Activated CD4-positive, alpha-beta T cell treated with anti-CD3 and anti-CD28 coated beads, Interleukin-2, amount 50 U/mL, for 1 hour (primary cell): ENCODE measurements around the gene MPHOSPH9.
"Not testable (repeated sequence)": the region's sequence is repeated elsewhere in the genome, so short reads cannot be mapped to it uniquely, and the experiment has no call there.

Source experiments
- DNase-seq: peaks from one replicate; pipeline ENCODE4 v3.0.0-alpha.2; 2020

Gene MPHOSPH9

GRCh38 chr12:123258593-123258992, 25.7 kb upstream of the MPHOSPH9 start:
- DNase-seq: no peak

GRCh38 chr12:123254853-123255446, 22.0 kb upstream of the MPHOSPH9 start:
- no peak for DNase-seq

GRCh38 chr12:123253641-123254459, 20.9 kb upstream of the MPHOSPH9 start:
- no peak for DNase-seq

DNA sequence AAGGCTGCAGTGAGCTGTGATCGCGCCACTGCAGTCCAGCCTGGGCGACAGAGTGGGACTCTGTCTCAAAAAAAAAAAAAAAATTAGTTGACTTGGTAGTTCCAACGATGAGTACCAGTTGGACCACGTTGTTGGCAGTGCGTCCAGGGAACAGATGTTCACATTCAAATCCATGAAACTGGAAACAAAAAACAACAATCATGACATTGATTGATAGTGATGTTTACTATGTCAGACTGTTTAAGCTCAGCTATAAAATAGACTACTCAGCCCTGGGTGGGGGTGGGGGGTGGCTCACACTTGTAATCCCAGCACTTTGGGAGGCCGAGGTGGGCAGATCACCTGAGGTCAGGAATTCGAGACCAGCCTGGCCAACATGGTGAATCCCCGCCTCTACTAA, 19.4 kb upstream of the MPHOSPH9 start:
- DNase-seq: not testable (repeated sequence)

DNA sequence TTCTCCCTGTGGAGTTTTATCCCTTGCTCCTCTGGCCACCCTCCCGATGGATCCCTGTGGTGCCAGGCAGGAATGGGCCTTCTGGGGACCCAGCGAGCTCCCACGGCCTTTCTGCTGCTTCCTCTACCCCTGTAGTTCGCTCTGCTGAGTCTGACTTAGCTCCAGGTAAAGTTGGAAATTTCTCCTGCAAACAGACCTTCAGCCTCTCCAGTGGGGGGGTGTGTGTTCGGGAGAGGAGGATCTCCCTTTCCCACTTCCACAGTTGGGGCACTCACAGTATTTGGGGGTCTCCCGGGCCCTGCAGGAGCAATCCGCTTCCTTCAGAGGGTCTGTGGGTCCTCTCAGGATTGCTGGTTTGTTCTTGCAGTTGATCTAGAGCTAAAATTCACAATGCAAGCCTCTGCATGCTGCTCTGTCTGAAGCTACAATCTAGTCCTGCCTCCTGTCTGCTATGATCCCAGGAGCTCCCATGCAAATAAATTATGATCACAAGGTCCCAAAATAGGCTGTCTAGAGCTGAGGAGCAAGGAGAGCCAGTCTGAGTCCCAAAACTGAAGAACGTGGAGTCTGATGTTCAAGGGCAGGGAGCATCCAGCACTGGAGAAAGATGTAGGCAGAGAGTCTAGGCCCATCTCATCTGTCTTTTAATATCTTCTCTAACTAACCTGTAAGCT, 18.6 kb upstream of the MPHOSPH9 start:
- DNase-seq: no peak

GRCh38 chr12:123250471-123251383, 17.8 kb upstream of the MPHOSPH9 start:
- no peak for DNase-seq

DNA sequence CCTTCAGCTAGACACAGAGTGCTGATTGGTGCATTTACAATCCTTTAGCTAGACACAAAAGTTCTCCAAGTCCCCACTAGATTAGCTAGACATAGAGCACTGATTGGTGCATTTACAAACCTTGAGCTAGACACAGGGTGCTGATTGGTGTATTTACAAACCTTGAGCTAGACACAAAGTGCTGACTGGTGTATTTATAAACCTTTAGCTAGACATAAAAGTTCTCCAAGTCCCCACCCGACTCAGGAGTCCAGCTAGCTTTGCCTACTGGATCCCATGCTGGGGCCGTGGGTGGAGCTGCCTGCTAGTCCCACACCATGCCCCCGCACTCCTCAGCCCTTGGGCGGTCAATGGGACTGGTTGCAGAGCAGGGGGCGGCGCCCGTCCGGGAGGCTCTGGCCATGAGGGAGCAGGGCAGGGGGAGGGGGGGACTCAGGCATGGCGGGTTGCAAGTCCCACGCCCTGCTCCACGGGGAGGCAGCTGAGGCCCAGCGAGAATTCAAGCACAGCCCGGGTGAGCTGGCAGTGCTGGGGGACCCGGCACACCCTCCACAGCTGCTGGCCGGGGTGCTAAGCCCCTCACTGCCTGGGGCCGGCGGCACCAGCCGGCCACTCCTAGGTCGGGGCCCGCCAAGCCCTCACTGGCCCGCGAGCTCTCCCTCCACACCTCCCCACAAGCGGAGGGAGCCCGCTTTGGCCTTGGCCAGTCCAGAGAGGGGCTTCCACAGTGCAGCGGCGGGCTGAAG, 16.2 kb upstream of the MPHOSPH9 start:
- DNase-seq: not testable (repeated sequence)

- not testable (repeated sequence) for DNase-seq
Observed at GRCh38 chr12:123248129-123248528, 15.2 kb upstream of the MPHOSPH9 start.

DNA sequence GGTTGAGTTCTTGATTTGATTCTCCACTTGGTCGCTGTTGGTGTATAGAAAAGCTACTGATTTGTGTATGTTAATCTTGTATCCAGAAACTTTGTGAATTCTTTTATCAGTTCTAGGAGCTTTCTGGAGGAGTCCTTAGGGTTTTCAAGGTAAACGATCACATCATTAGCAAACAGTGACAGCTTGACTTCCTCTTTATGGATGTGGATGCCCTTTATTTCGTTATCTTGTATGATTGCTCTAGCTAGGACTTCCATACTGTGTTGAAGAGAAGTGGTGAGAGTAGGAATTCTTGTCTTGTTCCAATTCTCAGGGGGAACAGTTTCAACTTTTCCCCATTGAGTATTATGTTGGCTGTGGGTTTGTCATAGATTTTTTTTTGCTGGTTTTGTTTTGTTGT, 12.7 kb upstream of the MPHOSPH9 start:
- DNase-seq: no peak

DNA sequence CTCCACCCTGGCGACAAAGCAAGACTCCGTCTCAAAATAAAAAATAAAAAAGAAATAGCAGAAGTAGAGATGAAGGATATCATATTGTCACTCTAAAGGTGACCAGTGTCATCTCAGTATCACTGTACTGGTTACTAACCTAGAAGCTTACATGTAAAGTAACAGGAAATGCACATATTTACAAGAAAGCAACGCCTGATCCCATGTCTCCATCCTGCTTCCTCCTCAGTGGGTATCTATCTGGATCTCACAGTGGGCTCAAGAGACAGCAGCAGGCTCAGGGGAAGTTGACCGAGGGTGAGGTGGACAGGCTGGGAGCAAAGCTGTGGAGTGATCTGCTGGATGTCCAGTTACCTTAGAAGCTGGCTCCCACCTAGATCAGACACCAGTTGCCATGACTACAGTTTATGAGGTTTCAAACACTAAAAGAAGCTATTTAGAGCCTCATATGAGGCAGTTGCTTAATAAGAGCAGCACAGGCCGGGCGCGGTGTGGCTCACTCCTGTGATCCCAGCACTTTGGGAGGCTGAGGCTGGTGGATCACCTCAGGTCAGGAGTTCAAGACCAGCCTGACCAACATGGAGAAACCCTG, 10.8 kb upstream of the MPHOSPH9 start:
- no peak for DNase-seq

DNA sequence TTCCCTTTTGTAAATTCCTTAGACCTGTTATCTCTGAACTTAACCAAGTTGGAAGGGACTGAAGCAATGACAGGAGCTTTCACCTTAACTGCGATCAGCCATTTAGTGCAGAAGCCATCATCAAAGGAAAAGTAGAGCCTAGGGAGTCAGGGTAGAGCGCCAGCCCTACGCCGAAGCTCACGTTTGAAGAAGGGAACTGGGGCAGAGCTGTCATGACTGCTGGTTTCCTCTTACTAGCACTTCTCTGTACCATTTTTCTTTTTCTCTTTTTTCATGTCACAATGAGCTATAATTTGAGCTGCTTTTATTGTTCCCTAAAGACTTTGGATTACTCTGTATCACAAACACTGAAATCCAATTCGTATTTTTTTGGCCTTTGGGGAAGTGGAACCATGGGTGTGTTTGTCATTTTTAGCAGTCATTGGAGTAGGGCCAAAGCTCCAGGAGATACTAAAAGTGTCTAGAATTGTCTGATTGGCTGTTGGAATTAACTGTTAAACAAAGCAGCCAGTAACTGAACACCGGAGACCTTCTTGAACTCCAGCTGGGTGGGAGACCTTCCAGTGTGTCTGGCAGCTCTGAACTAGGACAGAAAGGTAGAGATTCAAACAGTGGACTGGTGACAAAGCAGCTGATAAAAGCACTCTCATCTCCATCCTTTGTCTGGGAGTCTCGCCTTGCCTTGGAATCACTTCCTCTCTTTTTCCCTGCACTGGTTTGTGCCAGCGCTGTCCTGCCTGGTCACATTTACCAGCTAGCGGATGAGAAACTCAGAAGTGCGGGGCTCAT, 9.4 kb upstream of the MPHOSPH9 start:
- DNase-seq: no peak

DNA sequence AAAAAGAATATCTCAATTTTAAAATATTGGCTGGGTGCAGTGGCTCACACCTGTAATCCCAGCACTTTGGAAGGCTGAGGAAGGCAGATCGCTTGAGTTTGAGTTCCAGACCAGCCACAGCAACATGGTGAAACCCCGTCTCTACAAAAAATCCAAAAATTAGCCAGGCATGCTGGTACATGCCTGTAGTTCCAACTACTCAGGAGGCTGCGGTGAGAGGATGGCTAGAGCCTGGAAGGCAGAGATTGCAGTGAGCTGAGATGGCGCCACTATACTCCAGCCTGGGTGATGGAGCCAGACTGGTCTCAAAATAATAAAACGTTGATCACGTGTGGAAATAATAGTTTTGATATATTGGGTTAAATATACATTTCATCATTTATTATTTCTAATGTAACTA, 6.0 kb upstream of the MPHOSPH9 start:
- DNase-seq: no peak

- no peak for DNase-seq
Observed at GRCh38 chr12:123238330-123238682, 5.4 kb upstream of the MPHOSPH9 start.

DNA sequence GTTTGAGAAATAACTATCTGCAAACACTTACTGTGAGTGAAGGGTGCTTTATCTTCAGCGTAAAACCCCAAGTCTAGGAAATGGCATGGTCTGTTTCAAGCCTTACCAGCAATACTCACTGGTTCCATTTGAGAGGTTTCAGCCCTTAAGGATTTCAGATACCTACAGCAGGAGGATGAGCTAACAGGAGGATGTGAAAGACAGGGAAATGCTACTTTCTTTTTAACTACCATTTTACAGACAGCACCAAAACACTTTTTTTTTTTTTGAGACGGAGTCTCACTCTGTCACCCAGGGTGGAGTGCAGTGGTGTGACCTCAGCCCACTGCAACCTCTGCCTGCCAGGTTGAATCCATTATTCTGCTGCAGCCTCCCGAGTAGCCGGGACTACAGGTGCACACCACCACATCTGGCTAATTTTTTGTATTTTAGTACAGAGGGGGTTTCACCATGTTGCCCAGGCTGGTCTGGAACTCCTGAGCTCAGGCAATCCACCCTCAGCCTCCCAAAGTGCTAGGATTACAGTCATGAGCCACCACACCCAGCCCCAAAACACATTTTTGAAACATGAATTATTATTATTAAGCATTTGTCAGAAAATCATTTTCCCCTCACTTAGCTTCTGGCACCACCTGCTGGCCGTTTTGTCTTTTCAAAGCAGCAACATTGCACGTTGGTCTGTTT, 4.8 kb upstream of the MPHOSPH9 start:
- peak; percentile 81 for DNase-seq

DNA sequence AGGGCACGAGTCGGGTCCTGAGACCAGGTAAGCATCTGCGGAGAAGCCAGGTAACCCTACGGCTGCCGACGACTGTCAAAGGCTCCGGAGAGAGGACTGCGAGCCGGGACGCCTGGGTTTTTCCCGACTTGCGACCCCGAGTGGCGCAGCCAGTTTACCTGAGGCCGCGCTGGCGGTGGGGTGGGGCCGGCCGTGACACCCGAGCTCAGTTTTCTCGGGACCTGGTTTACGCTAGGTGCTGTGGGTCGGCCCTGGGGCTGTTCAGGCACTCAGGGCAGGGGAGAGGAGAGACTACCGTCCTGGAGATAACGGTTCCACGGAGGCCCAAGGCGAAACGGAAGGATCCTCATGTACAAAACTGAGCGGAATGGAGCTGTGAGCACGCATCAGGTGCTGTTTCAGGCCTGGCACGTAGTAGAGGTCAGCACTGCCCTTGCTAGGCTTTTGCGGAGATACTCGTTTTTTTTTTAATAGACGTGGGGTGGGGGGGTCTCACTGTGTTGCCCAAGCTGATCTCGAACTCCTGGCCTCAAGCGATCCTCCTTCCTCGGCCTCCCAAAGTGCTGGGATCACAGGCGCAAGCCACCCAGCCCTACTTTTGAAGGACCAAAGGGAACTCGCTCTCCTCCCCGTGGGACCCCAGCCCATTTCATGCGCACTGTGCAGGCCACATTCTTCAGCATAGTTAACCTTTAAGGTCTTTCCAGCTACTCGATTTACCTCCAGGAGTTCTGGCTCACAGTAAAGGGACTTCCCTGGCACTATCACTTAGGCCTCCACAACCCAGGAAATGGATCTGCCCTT, 766 bp upstream of the MPHOSPH9 start:
- no peak for DNase-seq

DNA sequence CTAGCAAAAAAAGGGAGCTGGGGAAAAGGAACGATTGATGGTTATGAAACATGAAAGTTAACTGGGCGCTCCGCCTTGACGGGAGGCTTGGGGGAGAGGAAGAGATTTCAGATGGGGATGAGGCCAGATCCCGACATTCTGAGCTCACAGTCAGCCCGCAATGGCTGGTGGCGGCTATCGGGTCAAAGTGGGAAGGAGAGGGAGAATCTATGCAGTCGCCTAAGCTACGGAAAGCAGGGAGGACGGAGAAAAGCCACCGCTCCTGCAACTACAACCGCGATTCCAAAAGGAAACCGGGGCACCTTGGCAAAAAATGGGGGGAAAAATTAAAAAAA, 502 bp downstream of the MPHOSPH9 start:
- no peak for DNase-seq

- no peak for DNase-seq
Observed at GRCh38 chr12:123231931-123232330, 1.0 kb downstream of the MPHOSPH9 start.

- no peak for DNase-seq
Observed at GRCh38 chr12:123229051-123229450, 3.9 kb downstream of the MPHOSPH9 start.

DNA sequence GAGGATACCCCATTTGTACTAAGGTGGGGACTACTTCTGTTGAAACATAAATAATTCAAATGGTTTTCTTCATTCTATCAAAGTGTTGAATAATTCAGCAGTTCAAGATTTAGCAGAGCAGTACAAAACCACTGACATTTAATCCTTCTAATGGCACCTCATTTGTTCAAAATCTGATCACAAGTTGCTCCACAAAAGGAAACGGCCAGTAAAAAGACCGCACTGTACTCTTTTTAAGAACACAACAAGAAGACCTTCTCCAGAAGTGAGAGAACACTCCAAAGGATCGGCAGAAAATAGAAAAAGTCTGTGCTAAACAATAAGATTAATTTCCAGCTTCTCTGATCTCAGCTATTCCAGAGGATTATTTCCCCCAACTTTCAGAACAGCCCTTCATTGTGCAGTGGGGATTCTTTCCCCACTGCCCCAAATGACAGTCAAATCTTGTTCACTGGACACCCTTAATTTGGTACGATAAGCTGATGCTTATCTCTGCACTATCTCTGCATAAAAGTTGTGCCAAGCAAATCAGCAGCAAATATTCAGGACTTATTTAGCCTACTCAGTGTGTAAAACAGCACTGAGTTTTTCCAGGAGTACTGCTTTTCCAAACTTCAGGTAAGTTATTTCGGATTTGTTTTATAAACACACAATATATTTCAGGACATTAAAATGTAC, 5.2 kb downstream of the MPHOSPH9 start:
- DNase-seq: no peak
